K562 (cell line): ENCODE results near the gene RFNG. TPM values are rescaled to one million over a fixed set of nuclear protein-coding genes. Genes with fewer than 3 reads are reported as not detected.

Source experiments
- ETV6 ChIP-seq, 3 experiments: fragments of 150-350 bp in 1 of 3; sonication (generic) in 1 of 3; formaldehyde crosslinking in 1 of 3; IDR thresholded peaks; 2 replicates each; pipeline versions ENCODE4 v1.6.1 to v1.8.0; 2014 to 2022; ENCODE audit warnings: borderline replicate concordance in 2 of 3, low read depth in 2 of 3, antibody characterized with exemption in 1 of 3, low read length in 1 of 3, mild to moderate bottlenecking in 1 of 3, missing genetic modification reagents in 1 of 3
- GABPA ChIP-seq: fragments of 200-800 bp; sonication (Bioruptor generic); conservative IDR thresholded peaks from 2 replicates; pipeline ENCODE4 v1.6.1; 2016; ENCODE audit warnings: low read depth, missing genetic modification characterization, missing compliant biosample characterization
- KDM4B ChIP-seq, 2 experiments: fragments of 450-650 bp in 1 of 2; sonication (generic) in 1 of 2; IDR thresholded peaks; 2 replicates each; pipeline ENCODE4 v1.6.1; 2016 to 2017; ENCODE audit warnings: borderline replicate concordance in 2 of 2, antibody characterized with exemption in 1 of 2, low read depth in 1 of 2, mild to moderate bottlenecking in 1 of 2
- KLF16 ChIP-seq: IDR thresholded peaks from 2 replicates; pipeline ENCODE4 v1.6.1; 2016; ENCODE audit warnings: antibody characterized with exemption
- RBBP5 ChIP-seq: fragments of 200-600 bp; sonication (generic); IDR thresholded peaks from 2 replicates; pipeline ENCODE4 v1.6.1; 2012; ENCODE audit warnings: borderline replicate concordance, mild to moderate bottlenecking, low read length, control low read depth, inconsistent platforms; ENCODE audit not compliant: insufficient read depth, poor library complexity, severe bottlenecking
- SIX5 ChIP-seq, 2 experiments: IDR thresholded peaks; 2 replicates each; pipeline ENCODE4 v1.6.1; 2011; ENCODE audit warnings: low read length in 2 of 2, borderline replicate concordance in 1 of 2, low read depth in 1 of 2, mild to moderate bottlenecking in 1 of 2, moderate library complexity in 1 of 2; ENCODE audit not compliant: insufficient read depth in 1 of 2
- ZBTB7A ChIP-seq: IDR thresholded peaks from 2 replicates; pipeline ENCODE4 v1.6.1; 2011; ENCODE audit warnings: low read depth, mild to moderate bottlenecking, low read length, moderate library complexity, borderline replicate concordance; ENCODE audit not compliant: control insufficient read depth
- ZFX ChIP-seq: sonication (generic); formaldehyde crosslinking; IDR thresholded peaks from 2 replicates; pipeline ENCODE4 v1.8.0; 2022; ENCODE audit warnings: mild to moderate bottlenecking, missing genetic modification reagents, moderate library complexity
- polyA plus RNA-seq, 8 experiments: library from polyadenylated mRNA; depleted of rRNA in 4 of 8; stranded (reverse) in 5 of 8; unstranded in 3 of 8; fragments of >200 nt; fragmentation: Nextera tagmentation in 2 of 8; fragmentation: Illumina TruSeq in 1 of 8; extraction: Ambion mirVana in 2 of 8; extraction: Trizol in 1 of 8; gene quantifications; 2 replicates each; pipeline versions ENCODE4 v1.2.1 to v1.2.3, GENCODE V29; 2011 to 2014; ENCODE audit warnings: inconsistent platforms in 1 of 8, missing spikeins in 1 of 8
- total RNA-seq, 7 experiments: library from RNA; depleted of rRNA in 6 of 7; stranded (reverse); fragments of >200 nt in 6 of 7; fragmentation: Illumina TruSeq in 2 of 7; extraction: Trizol in 2 of 7; gene quantifications; 2 replicates each; pipeline versions ENCODE4 v1.2.1 to v1.2.3, GENCODE V29; 2011 to 2021; ENCODE audit warnings: low replicate concordance in 1 of 7
- TF ChIP-seq, protein P1 (sequence below), 2 experiments: fragments of 450-650 bp; IDR thresholded peaks; 2 replicates each; pipeline ENCODE4 v1.6.1; 2018; ENCODE audit warnings: mild to moderate bottlenecking in 2 of 2, low read depth in 1 of 2; ENCODE audit not compliant: partially characterized antibody in 2 of 2
- TF ChIP-seq, protein P2 (sequence below), 2 experiments: fragments of 450-650 bp in 1 of 2; sonication (generic) in 1 of 2; formaldehyde crosslinking in 1 of 2; IDR thresholded peaks; 2 replicates each; pipeline versions ENCODE4 v1.7.1 to v1.9.0; 2016 to 2022; ENCODE audit warnings: inconsistent platforms in 1 of 2, mild to moderate bottlenecking in 1 of 2, missing genetic modification reagents in 1 of 2

The RFNG gene
- total and polyA plus RNA-seq, 9 of the 15 experiments (the other 6 are each of a cell fraction or from before 2014, with no cell fraction given): 0.32 to 32.8 (median 9.5) TPM

DNA sequence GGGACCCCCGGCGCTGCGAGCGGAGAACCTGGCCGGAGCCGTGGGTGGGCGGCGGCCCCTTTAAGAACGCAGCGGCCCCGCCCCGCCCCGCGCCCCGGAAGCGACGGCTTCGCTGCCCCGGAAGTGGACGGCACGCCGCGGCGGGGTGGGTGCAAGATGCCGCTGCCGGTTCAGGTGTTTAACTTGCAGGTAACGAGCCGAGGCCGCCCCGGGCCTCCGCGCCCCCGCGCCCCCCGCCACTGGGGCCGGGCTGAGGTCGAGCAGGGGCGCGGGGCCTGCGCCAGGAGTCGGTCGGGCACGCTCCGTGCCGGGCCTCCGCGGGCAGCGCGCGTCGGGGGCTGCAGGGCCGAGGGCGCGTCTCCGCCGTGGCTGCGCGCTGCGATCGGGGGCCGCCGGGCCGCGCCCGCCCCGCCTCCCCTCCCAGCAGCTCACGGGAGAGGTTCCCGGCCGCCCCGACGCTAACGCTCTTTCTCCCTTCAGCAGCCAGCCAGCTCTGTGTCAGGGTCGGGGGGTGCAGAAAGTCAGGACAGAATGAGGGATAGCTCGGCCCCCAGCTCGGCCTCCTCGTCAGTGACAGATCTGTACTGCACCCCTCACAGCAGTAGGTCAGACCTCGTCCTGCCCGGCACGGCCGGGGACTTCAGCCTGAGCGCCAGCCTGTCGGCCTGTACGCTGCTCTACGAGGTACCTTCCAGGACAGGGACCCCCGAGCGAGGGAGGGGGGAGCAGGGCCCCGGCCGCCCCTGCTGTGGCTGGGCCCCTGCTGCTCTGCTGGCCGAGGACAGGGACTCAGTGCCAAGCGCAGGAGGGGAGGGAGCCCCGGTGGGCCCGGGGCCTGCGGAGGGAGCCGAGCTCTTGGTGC is at the start of gene RFNG, which contains the start of gene GPS1 (continued):
- peak; percentile 72 for TF ChIP-seq RBBP5
- TF ChIP-seq KDM4B (IDR thresholded peaks at IDR 0.05; ENCODE audit: borderline replicate concordance in 2 of 2, low read depth in 1 of 2): peak in 1 of 2 experiments; percentile 89; a peak in 2 of 4 replicates
- TF ChIP-seq KLF16: no peak
- peak; percentile 99 for TF ChIP-seq GABPA (tag)
- 0 out of 4 replicates have a peak, but pooled peaks of 1 of the 2 experiments have one; percentile 15 for TF ChIP-seq SIX5 (IDR thresholded peaks at IDR 0.05; ENCODE audit: borderline replicate concordance in 1 of 2, insufficient read depth in 1 of 2, low read depth in 1 of 2, low read length in 2 of 2)
- TF ChIP-seq ZBTB7A: peak; percentile 80; the same call in 1 of the 2 replicates
- TF ChIP-seq, protein P1, sequence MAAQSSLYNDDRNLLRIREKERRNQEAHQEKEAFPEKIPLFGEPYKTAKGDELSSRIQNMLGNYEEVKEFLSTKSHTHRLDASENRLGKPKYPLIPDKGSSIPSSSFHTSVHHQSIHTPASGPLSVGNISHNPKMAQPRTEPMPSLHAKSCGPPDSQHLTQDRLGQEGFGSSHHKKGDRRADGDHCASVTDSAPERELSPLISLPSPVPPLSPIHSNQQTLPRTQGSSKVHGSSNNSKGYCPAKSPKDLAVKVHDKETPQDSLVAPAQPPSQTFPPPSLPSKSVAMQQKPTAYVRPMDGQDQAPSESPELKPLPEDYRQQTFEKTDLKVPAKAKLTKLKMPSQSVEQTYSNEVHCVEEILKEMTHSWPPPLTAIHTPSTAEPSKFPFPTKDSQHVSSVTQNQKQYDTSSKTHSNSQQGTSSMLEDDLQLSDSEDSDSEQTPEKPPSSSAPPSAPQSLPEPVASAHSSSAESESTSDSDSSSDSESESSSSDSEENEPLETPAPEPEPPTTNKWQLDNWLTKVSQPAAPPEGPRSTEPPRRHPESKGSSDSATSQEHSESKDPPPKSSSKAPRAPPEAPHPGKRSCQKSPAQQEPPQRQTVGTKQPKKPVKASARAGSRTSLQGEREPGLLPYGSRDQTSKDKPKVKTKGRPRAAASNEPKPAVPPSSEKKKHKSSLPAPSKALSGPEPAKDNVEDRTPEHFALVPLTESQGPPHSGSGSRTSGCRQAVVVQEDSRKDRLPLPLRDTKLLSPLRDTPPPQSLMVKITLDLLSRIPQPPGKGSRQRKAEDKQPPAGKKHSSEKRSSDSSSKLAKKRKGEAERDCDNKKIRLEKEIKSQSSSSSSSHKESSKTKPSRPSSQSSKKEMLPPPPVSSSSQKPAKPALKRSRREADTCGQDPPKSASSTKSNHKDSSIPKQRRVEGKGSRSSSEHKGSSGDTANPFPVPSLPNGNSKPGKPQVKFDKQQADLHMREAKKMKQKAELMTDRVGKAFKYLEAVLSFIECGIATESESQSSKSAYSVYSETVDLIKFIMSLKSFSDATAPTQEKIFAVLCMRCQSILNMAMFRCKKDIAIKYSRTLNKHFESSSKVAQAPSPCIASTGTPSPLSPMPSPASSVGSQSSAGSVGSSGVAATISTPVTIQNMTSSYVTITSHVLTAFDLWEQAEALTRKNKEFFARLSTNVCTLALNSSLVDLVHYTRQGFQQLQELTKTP (IDR thresholded peaks at IDR 0.05; ENCODE audit: low read depth in 1 of 2, partially characterized antibody in 2 of 2): no peak
- TF ChIP-seq ETV6 (IDR thresholded peaks at IDR 0.05; ENCODE audit: borderline replicate concordance in 1 of 2, low read depth in 2 of 2, low read length in 1 of 2): no peak
- TF ChIP-seq ETV6 (CRISPR knock-in tag; IDR thresholded peaks at IDR 0.05; ENCODE audit: borderline replicate concordance): no peak
- TF ChIP-seq, protein P2, sequence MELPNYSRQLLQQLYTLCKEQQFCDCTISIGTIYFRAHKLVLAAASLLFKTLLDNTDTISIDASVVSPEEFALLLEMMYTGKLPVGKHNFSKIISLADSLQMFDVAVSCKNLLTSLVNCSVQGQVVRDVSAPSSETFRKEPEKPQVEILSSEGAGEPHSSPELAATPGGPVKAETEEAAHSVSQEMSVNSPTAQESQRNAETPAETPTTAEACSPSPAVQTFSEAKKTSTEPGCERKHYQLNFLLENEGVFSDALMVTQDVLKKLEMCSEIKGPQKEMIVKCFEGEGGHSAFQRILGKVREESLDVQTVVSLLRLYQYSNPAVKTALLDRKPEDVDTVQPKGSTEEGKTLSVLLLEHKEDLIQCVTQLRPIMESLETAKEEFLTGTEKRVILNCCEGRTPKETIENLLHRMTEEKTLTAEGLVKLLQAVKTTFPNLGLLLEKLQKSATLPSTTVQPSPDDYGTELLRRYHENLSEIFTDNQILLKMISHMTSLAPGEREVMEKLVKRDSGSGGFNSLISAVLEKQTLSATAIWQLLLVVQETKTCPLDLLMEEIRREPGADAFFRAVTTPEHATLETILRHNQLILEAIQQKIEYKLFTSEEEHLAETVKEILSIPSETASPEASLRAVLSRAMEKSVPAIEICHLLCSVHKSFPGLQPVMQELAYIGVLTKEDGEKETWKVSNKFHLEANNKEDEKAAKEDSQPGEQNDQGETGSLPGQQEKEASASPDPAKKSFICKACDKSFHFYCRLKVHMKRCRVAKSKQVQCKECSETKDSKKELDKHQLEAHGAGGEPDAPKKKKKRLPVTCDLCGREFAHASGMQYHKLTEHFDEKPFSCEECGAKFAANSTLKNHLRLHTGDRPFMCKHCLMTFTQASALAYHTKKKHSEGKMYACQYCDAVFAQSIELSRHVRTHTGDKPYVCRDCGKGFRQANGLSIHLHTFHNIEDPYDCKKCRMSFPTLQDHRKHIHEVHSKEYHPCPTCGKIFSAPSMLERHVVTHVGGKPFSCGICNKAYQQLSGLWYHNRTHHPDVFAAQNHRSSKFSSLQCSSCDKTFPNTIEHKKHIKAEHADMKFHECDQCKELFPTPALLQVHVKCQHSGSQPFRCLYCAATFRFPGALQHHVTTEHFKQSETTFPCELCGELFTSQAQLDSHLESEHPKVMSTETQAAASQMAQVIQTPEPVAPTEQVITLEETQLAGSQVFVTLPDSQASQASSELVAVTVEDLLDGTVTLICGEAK (IDR thresholded peaks at IDR 0.05): peak; percentile 94
- TF ChIP-seq, protein P2 (CRISPR knock-in tag; IDR thresholded peaks at IDR 0.05): no peak
- TF ChIP-seq ZFX: peak; percentile 28
